ENCODE measurements around the gene KNTC1. TPM values are rescaled to one million over a fixed set of nuclear protein-coding genes. Genes with fewer than 3 reads are reported as not detected.

KNTC1 gene
- total RNA-seq, 1 donor from 2014 or later = 249 TPM

DNA sequence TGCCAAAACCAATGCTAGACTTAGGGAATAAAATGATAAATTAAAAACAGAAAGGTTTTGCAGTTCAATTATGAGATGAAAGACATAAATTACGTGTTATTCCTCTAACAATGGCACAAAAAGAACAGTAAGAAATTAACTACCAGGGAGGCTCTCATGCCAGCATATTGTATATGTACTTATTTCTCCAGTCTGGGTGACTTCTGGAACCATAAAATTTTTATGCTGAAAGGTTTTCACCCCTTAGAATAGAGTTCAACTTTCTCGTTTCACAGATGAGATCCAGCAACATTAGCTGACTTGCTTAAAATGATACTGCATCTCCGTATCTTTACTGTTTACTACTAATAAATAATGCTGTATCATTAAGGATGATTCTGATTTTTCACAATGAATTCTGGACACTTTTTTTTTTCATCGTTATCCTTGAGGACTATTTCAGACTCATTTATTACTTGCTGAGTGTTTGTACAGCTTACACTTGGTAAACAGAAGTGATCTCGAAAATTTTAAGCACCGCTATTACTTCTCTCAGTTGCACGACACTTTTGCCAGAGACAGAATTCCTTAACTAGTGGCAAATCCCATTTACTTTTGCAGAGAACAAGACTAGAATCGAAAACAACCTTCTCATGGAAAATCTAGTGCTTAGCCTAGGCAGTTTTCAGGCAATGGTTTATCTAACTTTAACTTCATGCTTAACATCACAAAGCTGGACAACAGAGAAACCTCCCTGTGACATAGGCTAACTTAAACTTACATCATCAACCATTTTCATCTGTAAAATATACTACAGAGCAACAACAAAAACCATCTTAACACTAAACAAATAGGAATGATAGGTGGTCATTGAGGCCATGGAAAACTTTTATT is 3.0 kb upstream of the KNTC1 start:
- Histone ChIP-seq H4K20me1 (ENCODE audit: low read depth) (peaks cover 65% of the 10 kb centered on the region), H3K36me3 (peaks cover 39% of the 10 kb centered on the region)
- H3K36me3 Mint-ChIP-seq = peaks cover 23% of the 10 kb centered on the region

DNA sequence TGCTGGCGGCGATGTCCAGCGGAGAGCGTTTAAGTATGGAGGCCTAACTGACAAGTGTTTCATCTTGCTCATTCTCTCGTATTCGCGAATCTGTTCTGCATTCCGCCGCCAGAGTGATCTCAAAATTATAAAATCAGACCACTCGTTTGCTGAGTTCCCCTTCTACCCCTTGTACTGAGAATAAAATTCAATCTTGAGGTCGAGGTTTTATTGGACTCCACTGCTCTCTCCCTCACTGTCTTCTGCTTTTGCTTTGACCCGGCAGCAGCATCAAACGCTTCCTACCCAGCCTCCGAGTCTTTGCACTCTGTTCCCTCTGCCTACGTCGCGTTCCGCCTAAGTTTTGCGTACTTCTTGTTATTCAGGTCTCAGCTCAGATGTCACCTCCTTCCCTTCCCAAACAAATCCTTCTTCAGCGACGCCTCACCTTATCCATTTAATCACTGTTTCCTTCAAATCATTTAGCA is 462 bp downstream of the KNTC1 start:
- no peak overlapping the region for H3K27ac Mint-ChIP-seq
- H3K4me3 Mint-ChIP-seq = no peak overlapping the region
- peaks cover 11% of the 10 kb centered on the region for H3K36me3 ChIP-seq
- H3K4me3 ChIP-seq = peak overlapping the region; percentile 93
- H3K9me3 Mint-ChIP-seq = no peaks in the 10 kb centered on the region
- DNase-seq (ENCODE audit: low spot score) = peak; percentile 51
- H3F3A ChIP-seq (ENCODE audit: low read depth) = peaks cover 13% of the 10 kb centered on the region
- no peaks in the 10 kb centered on the region for H3K27me3 ChIP-seq
- H2AFZ ChIP-seq (replicated peaks) = no peak overlapping the region
- H3K27me3 Mint-ChIP-seq (ENCODE audit: insufficient read depth, low read depth) = peaks cover 3% of the 10 kb centered on the region
- peak overlapping the region; percentile 77 for H3K9ac ChIP-seq
- H4K20me1 ChIP-seq (ENCODE audit: low read depth) = peaks cover 32% of the 10 kb centered on the region
- no peaks in the 10 kb centered on the region for H3K9me3 ChIP-seq (ENCODE audit: low read depth)
- peak overlapping the region; percentile 92 for H3K4me2 ChIP-seq
- peaks cover 91% of the 10 kb centered on the region for H3K79me2 ChIP-seq (ENCODE audit: low read depth)
- H3K27ac ChIP-seq = peak overlapping the region; percentile 79
- peaks cover 21% of the 10 kb centered on the region for H3K4me1 Mint-ChIP-seq
- peaks cover 7% of the 10 kb centered on the region for H3K36me3 Mint-ChIP-seq
- peaks cover 27% of the 10 kb centered on the region for H3K4me1 ChIP-seq
- TF ChIP-seq EZH2phosphoT487 (IDR thresholded peaks at IDR 0.05) (no peak), EZH2 (IDR thresholded peaks at IDR 0.05) (no peak)
- TF ChIP-seq, protein P1, sequence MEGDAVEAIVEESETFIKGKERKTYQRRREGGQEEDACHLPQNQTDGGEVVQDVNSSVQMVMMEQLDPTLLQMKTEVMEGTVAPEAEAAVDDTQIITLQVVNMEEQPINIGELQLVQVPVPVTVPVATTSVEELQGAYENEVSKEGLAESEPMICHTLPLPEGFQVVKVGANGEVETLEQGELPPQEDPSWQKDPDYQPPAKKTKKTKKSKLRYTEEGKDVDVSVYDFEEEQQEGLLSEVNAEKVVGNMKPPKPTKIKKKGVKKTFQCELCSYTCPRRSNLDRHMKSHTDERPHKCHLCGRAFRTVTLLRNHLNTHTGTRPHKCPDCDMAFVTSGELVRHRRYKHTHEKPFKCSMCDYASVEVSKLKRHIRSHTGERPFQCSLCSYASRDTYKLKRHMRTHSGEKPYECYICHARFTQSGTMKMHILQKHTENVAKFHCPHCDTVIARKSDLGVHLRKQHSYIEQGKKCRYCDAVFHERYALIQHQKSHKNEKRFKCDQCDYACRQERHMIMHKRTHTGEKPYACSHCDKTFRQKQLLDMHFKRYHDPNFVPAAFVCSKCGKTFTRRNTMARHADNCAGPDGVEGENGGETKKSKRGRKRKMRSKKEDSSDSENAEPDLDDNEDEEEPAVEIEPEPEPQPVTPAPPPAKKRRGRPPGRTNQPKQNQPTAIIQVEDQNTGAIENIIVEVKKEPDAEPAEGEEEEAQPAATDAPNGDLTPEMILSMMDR (IDR thresholded peaks at IDR 0.05) = no peak

More for the DNA sequence above, 3.0 kb upstream of the KNTC1 start:
- Mint-ChIP-seq H3K27ac (no peak overlapping the region), H3K9me3 (no peaks in the 10 kb centered on the region), H3K27me3 (ENCODE audit: insufficient read depth, low read depth) (no peaks in the 10 kb centered on the region), H3K4me3 (peak overlapping the region; percentile 97), H3K4me1 (peaks cover 25% of the 10 kb centered on the region)
- Histone ChIP-seq H3K9me3 (ENCODE audit: low read depth) (no peaks in the 10 kb centered on the region), H3K4me2 (peak overlapping the region; percentile 91), H3K27ac (no peak overlapping the region), H3K4me1 (peaks cover 30% of the 10 kb centered on the region), H3F3A (ENCODE audit: low read depth) (peaks cover 46% of the 10 kb centered on the region), H3K79me2 (ENCODE audit: low read depth) (peaks cover 96% of the 10 kb centered on the region), H3K4me3 (peak overlapping the region; percentile 66), H3K27me3 (no peaks in the 10 kb centered on the region), H3K9ac (peak overlapping the region; percentile 63), H2AFZ (replicated peaks) (no peak overlapping the region)
- DNase-seq (ENCODE audit: low spot score) = no peak
- TF ChIP-seq EZH2 (IDR thresholded peaks at IDR 0.05) (no peak), EZH2phosphoT487 (IDR thresholded peaks at IDR 0.05) (no peak)
- TF ChIP-seq, protein P1 (IDR thresholded peaks at IDR 0.05) = no peak

DNA sequence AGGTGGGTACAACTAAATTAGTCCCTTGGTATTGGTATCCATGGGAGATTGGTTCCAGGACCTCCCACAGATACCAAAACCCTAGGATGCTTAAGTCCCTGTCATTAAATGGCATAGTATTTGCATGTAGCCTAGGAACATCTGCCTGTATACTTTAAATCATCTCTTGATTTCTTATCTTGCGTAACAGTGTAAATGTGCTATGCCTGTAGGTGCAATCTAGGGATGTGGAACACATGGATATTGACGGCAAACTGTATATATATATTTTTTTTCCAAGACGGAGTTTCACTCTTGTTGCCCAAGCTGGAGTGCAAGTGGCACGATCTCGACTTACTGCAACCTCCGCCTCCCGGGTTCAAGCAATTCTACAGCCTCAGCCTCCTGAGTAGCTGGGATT is 1.5 kb downstream of the KNTC1 start:
- peaks cover 16% of the 10 kb centered on the region for H3K4me1 ChIP-seq
- Mint-ChIP-seq H3K27me3 (ENCODE audit: insufficient read depth, low read depth) (peaks cover 3% of the 10 kb centered on the region), H3K27ac (no peak overlapping the region), H3K9me3 (no peaks in the 10 kb centered on the region), H3K4me3 (no peak overlapping the region), H3K4me1 (peaks cover 17% of the 10 kb centered on the region), H3K36me3 (peaks cover 7% of the 10 kb centered on the region)
- H3K4me2 ChIP-seq = peak overlapping the region; percentile 92
- peak overlapping the region; percentile 93 for H3K4me3 ChIP-seq
- H4K20me1 ChIP-seq (ENCODE audit: low read depth) = peaks cover 28% of the 10 kb centered on the region
- H3K9ac ChIP-seq = peak overlapping the region; percentile 77
- no peaks in the 10 kb centered on the region for H3K27me3 ChIP-seq
- H3K9me3 ChIP-seq (ENCODE audit: low read depth) = no peaks in the 10 kb centered on the region
- no peak overlapping the region for H3K27ac ChIP-seq
- peaks cover 91% of the 10 kb centered on the region for H3K79me2 ChIP-seq (ENCODE audit: low read depth)
- no peak overlapping the region for H2AFZ ChIP-seq (replicated peaks)
- TF ChIP-seq EZH2 (IDR thresholded peaks at IDR 0.05) (no peak), EZH2phosphoT487 (IDR thresholded peaks at IDR 0.05) (no peak)
- TF ChIP-seq, protein P1 (IDR thresholded peaks at IDR 0.05) = no peak
- peaks cover 6% of the 10 kb centered on the region for H3K36me3 ChIP-seq
- DNase-seq (ENCODE audit: low spot score) = no peak
- H3F3A ChIP-seq (ENCODE audit: low read depth) = peaks cover 9% of the 10 kb centered on the region
